Activated T-cell treated with anti-CD3 and anti-CD28 coated beads for 48 hours (primary cell): ENCODE data around the gene ATP5MK.
"Not testable (repeated sequence)": the region's sequence is repeated elsewhere in the genome, so short reads cannot be mapped to it uniquely, and the experiment has no call there.

Experiments used
- DNase-seq: peaks from one replicate; pipeline ENCODE4 v3.0.0-alpha.2; 2020; ENCODE audit warnings: low read depth

ATP5MK gene

DNA sequence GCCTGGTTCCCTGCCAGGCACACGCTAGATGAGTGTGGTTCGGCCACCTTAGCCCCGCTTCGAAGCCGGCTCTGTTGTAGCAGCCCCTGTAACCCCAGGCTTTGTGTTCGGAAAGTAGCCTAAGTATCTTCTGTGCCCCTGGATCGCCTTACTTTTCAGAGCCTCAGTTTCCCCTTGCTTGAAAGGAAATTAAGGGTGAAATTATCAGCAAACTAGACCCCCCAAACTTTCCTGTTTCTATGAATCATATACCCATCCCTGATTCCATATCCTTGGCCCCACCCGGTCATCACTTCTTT is 463 bp upstream of the ATP5MK start:
- no peak for DNase-seq

DNA sequence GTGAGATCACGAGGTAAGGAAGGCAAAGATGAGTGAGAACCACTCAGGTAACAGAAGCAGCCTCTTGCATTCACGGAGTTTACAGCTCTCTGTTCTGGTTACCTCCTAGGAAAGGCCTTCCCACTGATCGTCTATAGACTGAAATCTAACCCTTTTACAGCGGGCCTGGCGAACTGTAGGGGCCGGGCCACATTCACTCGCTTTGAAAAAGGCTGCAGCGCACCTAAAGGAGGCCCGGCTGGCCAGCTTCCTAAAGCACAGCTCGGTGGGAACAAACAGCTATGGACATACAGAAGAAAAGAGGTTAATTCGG is 565 bp downstream of the ATP5MK start:
- DNase-seq = no peak

DNA sequence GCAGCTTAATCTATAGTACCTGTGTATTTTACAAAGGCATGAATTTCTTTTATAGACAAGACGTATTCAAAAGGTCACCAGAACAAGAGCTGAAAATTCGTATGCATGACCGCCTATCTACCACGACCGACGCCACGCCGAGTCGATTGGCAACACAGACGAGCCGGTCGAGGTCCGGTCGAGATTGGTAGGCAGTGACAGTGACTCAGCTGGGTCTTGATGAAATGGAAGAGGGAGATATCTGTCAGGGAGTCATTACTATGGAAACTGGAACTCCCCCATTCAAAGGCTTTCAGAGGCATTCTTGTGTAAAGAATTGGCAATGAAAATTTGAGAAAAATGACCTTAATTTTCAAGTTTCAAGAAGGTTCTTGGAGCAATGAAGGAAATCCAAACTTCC is 2.1 kb downstream of the ATP5MK start:
- no peak for DNase-seq

DNA sequence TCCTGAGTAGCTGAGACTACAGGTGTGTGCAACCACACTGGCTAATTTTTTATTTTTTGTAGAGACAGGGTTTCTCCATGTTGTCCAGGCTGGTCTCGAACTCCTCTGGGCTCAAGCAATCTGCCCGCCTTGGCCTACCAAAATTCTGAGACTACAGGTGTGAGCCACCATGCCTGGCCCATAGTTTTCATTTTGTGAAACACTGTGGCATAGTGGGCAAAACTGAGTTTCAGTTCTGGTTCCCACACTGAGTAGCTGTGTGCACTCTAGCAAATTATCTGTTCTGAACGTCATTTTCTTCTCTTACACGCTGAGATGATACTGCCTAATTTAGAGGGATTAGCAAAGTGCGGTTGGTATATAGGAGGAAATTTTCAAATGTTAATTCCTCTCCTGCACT is 13.5 kb downstream of the ATP5MK start:
- DNase-seq = no peak

DNA sequence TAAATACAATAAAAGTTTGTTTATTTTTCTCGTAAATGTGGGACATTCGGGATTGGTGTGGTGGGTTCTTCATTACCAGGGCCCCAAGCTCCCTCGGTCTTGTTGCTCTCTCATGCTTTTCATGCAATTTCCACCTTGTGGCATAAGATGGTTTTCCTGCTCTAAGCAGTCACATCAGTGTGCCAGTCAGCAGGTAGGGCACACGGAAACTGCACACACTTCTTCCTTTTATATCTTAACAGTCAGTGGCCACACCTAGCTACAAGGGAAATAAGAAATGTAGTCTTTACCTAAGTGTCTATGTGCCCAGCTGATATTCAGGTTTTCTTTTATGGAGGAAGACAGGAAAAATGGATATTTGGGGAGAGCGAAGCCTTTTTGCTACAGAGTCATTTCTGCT is 22.0 kb downstream of the ATP5MK start:
- DNase-seq = no peak

DNA sequence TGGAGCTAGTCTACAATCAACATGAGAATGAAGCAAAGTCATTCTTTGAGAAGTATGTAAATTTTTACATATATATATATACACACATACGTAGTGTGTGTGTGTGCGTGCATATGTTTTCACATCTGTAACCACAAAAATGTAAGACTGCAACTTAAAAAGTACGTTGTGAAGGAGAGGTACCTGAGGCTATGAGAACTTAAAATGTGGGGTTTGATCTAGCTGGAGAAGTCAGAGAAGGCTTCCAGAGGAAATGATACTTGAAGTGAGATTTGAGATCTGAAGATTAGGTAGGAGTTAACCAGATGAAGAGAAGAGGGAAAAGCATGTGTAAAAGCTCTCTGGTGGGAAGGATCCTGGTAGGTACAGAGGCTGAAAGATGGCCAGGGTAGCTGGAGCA is 22.7 kb downstream of the ATP5MK start:
- no peak for DNase-seq

DNA sequence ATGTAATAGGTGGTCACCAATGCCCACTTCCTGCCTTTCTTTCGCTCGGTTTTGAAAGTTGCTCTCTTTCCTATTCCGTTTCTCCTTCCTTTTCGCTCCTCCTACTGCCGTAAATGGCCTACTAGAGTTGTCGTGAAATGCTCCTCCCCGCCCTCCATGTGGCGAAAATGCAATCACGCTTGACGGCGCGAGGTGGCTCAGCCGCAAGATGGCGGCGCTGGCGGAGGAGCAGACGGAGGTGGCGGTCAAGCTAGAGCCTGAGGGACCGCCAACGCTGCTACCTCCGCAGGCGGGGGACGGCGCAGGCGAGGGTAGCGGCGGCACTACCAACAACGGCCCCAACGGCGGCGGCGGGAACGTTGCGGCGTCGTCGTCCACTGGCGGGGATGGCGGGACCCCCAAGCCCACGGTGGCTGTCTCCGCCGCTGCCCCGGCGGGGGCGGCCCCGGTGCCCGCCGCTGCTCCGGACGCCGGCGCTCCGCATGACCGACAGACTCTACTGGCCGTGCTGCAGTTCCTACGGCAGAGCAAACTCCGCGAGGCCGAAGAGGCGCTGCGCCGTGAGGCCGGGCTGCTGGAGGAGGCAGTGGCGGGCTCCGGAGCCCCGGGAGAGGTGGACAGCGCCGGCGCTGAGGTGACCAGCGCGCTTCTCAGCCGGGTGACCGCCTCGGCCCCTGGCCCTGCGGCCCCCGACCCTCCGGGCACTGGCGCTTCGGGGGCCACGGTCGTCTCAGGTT is 28.3 kb downstream of the ATP5MK start, which contains the start of gene TAF5:
Gene TAF5 (plus strand): TSS at position 195 of the 737 bp plus-strand sequence. CDS start 14 bp downstream, at position 209.
- DNase-seq = peak; percentile 85

DNA sequence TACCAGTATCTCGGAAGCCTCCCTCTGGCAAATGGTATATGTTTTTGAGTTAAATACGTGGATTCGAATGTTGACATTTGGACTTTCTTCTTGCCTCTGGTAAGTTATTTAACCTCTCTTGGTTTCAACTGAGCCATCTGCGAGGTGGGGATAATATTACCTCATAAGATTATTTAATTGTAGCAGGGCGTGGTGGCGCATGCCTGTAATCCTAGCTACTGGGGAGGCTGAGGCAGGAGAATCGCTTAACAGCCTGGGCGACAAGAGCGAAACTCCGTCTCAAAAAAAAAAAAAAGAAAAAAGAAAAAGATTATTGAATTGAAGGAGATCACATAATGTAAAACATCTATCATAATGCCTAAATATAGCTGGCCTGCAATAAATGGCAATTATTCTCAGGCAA is 28.9 kb downstream of the ATP5MK start:
- DNase-seq = no peak

DNA sequence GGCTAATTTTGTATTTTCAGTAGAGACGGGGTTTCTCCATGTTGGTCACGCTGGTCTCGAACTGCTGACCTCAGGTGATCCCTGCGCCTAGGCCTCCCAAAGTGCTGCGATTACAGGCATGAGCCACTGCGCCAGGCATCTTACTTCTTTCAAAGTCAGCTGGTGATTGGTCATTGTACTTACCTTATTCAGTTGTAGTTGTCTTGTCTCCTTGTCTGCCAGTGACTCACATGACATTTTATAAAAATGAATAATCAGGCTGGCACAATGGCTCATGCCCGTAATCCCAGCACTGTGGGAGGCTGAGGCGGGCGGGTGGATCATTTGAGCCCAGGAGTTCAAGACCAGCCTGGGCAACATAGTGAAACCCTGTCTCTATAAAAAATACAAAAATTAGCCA is 35.5 kb downstream of the ATP5MK start:
- DNase-seq = not testable (repeated sequence)

DNA sequence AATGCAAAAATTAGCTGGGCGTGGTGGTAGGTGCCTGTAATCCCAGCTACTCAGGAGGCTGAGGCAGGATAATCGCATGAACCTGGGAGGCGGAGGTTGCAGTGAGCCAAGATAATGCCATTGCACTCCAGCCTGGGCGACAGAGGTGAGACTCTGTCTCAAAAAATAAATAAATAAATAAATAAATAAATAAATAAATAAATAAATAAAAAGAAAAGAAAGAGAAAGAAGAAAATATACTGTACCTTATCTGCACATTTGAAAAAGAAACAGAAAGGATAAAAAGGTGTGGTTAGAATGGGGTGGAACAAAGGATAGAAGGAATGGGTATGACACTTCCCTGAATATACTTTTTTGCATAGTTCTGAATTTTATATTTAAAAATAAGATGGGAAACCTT is 36.8 kb downstream of the ATP5MK start:
- not testable (repeated sequence) for DNase-seq

DNA sequence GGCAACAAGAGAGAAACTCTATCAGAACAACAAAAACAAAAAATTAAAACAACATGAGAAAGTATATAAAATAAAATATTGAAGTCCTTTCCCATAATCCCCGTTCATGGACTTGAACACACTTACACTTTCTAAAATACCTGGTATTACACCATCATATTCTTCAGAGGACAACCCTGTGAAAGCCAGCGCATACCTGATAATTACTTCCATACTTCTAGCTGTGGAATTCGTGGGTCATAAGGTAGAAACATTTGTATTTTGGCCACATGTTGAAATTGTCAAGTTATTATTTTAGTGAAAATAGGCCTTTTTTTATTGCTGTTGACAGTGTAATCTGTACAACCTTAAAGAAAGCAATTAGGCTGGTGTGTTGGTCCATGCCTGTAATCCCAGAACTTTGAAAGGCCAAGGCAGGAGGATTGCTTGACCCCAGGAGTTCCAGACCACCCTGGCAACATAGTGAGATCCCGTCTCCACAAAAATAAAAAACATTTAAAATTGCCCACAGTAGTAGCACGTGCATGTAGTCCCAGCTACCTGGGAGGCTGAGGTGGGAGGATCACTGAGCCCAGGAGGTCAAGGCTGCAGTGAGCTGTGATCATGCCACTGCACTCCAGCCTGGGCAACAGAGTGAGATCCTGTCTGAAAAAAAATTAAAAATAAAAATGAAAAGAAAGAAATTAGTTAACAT is 40.2 kb downstream of the ATP5MK start:
- DNase-seq = no peak

DNA sequence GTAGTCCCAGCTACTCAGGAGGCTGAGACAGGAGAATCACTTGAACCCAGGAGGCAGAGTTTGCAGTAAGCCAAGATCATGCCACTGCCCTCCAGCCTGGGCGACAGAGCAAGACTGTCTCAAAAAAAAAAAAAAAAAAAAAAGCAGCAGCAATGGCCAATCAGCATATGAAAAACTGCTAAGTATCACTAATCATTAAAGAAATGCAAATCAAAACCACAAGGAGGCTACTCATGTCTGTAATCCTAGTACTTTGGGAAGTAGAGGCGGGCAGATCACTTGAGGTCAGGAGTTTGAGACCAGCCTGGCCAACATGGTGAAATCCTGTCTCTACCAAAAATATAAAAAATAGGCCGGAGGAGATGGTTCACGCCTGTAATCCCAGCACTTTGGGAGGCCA is 41.7 kb downstream of the ATP5MK start:
- DNase-seq = not testable (repeated sequence)

DNA sequence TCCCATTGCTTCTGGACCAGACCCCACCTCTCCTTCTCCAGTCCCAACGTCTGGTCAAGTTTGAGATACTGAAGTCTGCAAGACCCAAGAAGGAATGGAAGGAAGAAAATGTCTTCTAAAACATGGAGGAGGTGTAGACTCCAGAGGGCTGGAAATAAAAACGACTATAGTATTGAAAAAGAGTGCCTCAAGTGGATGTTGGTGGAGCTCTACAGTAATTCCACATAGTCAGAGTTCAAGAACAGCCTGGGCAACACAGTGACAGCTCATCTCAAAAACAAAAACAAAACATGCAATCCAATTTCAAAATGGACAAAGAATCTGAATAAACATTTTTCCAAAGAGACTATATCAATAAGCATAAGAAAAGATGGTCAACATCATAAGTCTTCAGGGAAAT is 43.0 kb downstream of the ATP5MK start:
- no peak for DNase-seq

DNA sequence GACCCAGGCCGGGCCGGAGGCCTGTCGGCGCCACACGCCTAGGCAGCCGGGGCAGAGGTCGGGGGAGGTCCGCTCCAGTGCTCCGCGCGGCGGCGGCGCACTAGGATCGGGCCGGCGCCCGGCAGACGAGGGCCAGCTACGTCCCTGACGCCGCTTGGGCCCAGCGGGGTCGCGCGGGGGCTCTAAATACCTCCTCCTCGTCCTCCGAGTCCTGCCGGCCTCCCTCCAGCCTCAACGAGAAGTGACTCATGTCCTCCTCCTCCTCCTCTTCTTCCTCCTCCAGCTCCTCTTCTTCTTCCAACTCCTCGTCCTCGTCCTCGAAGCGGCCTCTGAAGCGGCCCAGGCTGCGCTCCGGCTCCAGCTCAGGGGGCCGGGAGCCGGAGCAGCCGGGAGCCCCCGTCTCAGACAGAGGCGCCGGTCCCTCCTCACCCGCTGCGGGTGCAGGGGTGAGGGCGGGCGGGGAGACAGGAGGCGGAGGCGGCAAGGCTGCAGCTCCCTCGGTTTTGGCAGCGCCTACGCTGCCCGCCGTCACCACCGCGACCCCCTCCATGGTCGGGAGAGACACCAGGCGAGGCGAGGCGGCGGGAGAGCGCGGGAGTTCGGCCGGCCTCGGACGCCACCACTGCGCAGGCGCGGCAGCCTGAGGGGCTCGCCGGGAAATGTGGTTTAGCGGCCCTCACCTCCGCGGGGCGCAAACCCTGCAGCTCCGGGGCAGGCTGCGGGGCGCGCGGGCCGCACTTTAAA is 45.6 kb downstream of the ATP5MK start, which contains the start of gene PCGF6:
Gene PCGF6 (minus strand): TSS at position 624 of the 744 bp plus-strand sequence. CDS start 74 bp downstream, at position 550.
- DNase-seq = peak; percentile 75

DNA sequence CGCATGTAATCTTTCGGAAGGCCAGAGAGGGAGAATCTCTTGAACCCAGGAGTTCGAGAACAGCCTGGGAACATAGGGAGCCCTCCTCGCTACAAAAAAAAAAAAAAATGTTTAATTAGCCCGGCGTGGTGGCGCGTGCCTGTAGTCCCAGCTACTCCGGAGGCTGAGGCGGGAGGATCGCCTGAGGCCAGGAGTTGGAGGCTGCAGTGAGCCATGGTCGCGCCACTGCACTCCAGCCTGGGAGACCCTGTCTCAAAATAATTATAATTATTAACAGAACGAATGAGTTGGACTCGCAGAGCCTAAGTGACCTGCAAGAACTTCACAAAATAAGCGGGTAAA is 46.1 kb downstream of the ATP5MK start:
- no peak for DNase-seq
